ENCODE data around the gene NRAP. TPM values are rescaled to one million over a fixed set of nuclear protein-coding genes. Genes with fewer than 3 reads are reported as not detected.

Gene NRAP
- total and polyA plus RNA-seq, 2 experiments from 2014 or later, result not detected

DNA sequence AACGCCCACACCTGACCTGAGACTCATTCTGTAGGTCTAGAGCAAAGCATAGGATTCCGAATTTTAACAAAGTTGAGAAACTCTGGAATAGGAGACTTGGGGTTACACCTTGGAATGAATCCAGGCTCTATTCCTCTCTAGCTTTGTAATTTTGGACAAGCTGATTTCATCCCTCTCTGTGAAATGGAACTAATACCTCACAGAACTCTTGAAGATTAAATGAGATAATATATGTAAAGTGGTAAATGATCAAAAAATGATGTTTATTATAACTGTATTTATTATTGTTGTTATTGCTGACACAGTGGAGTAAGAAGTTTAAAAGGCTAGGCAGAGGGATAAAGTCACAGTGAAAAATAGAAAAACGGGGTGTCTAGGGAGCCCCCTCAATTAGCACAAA, 48.2 kb upstream of the NRAP start:
- DNase-seq (ENCODE audit: low spot score) (no peak), ATAC-seq (no peak)
- H3F3A ChIP-seq (replicated peaks; ENCODE audit: low read depth), result no peaks in the 10 kb centered on the region
- H3K9me2 ChIP-seq (ENCODE audit: insufficient read depth), result no peaks in the 10 kb centered on the region
- no peak overlapping the region for H3K4me3 ChIP-seq
- H3K4me1 ChIP-seq (ENCODE audit: insufficient read depth), result peaks cover 31% of the 10 kb centered on the region
- peaks cover 3% of the 10 kb centered on the region; the same call in 1 of the 3 replicates for H3K36me3 Mint-ChIP-seq (ENCODE audit: low read depth)
- no peak overlapping the region for H3K27ac Mint-ChIP-seq
- H4K20me1 ChIP-seq (replicated peaks; ENCODE audit: insufficient read depth), result no peaks in the 10 kb centered on the region
- H3K79me2 ChIP-seq (replicated peaks; ENCODE audit: insufficient read depth), result no peaks in the 10 kb centered on the region
- no peaks in the 10 kb centered on the region for H3K27me3 ChIP-seq (ENCODE audit: insufficient read depth)
- H3K27ac ChIP-seq (ENCODE audit: low read depth), result no peak overlapping the region
- H3K4me1 Mint-ChIP-seq, result peaks cover 54% of the 10 kb centered on the region
- H3K4me2 ChIP-seq, result no peak overlapping the region
- no peak overlapping the region for H2AFZ ChIP-seq
- no peaks in the 10 kb centered on the region for H3K36me3 ChIP-seq (ENCODE audit: insufficient read depth)
- H3K9me3 Mint-ChIP-seq, result no peaks in the 10 kb centered on the region; the same call in 2 of the 3 replicates
- TF ChIP-seq ZNF462 (CRISPR knock-in tag; IDR thresholded peaks at IDR 0.05) (no peak), ETS1 (IDR thresholded peaks at IDR 0.05) (no peak), ZNF331 (CRISPR knock-in tag; IDR thresholded peaks at IDR 0.05; ENCODE audit: low read depth) (no peak), EZH2phosphoT487 (IDR thresholded peaks at IDR 0.05; ENCODE audit: unreplicated experiment) (no peak), POLR2AphosphoS5 (IDR thresholded peaks at IDR 0.05; ENCODE audit: low read depth) (no peak), EZH2 (IDR thresholded peaks at IDR 0.05; ENCODE audit: low read depth, unreplicated experiment) (no peak), STAT1 (IDR thresholded peaks at IDR 0.05; ENCODE audit: unreplicated experiment) (no peak), NANOG (IDR thresholded peaks at IDR 0.05; ENCODE audit: borderline replicate concordance) (no peak), ZNF114 (CRISPR knock-in tag; IDR thresholded peaks at IDR 0.05) (no peak), CREB1 (CRISPR knock-in tag; IDR thresholded peaks at IDR 0.05; ENCODE audit: low read depth) (no peak), REST (IDR thresholded peaks at IDR 0.05; ENCODE audit: unreplicated experiment) (no peak), JUNB (IDR thresholded peaks at IDR 0.05; ENCODE audit: unreplicated experiment) (no peak), CTCF (conservative IDR thresholded peaks at IDR 0.05; ENCODE audit: low read depth in 2 of 2) (no peak)
- H3K27me3 Mint-ChIP-seq (ENCODE audit: insufficient read depth, low read depth, poor library complexity), result peaks cover 4% of the 10 kb centered on the region
- H3K4me3 Mint-ChIP-seq, result no peak overlapping the region

Data from GM23338 (cell line).